CD4-positive, alpha-beta T cell treated with Interferon gamma for 1 hour (primary cell): ENCODE results near the gene MLIP.

Experiments
- DNase-seq: peaks from one replicate; pipeline ENCODE4 v3.0.0-alpha.2; 2020

MLIP gene

DNA sequence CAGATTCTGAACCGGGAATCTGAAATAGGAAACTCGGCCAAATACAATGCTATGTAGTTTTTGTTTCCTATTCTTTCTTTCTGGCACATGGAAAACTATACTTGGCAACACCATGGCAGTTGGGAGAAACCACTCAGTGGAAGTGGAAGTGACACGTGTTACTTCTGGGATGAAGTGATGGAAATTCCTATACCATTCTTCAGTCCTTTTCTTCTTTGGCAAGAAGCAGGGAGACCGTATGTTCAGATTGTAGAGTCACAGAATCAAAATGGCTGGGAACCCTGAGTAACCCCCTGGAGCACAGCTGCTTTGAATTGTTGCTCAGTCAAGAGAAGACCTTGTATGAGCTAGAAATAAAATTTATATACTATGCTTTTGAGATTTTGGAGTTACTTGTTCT lies 178.2 kb downstream of the MLIP start:
- DNase-seq: no peak

DNA sequence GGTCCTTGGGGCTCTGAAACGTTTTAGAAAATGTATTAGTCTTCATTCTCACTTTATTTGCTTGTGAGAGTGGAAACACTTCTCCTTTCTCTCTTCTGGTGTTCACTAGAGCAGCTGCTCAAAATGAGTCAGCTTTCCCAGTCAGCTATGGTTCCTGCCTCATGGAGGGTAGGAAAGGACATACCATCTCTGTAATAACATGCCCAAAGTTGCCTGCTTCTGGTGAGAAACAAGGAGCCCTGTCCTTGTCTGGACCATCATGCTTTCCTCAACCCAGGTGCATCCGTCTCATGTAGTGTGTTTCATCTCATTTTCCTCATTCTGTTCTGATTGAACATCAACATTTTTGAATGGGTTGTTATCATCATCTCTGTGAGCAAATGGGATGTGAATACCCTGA lies 179.9 kb downstream of the MLIP start:
- no peak for DNase-seq

DNA sequence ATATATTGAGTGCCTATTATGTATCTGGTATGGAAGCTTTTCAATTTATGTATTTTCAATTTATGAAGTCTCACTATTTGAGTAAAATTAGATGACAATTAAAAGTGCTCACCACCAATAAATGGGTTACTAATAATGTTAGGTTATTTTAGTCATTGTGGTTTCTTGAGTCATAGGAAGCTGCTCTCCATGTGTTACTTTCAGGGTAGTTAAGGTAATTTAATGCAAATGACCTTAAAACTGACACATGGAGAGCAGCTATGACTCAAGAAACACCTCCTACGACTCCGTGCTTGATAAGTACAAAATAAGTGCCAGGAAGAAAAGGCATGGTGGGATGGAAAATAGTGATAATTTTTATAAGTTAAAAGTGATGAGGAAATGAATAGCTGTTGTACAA lies 180.5 kb downstream of the MLIP start:
- no peak for DNase-seq

DNA sequence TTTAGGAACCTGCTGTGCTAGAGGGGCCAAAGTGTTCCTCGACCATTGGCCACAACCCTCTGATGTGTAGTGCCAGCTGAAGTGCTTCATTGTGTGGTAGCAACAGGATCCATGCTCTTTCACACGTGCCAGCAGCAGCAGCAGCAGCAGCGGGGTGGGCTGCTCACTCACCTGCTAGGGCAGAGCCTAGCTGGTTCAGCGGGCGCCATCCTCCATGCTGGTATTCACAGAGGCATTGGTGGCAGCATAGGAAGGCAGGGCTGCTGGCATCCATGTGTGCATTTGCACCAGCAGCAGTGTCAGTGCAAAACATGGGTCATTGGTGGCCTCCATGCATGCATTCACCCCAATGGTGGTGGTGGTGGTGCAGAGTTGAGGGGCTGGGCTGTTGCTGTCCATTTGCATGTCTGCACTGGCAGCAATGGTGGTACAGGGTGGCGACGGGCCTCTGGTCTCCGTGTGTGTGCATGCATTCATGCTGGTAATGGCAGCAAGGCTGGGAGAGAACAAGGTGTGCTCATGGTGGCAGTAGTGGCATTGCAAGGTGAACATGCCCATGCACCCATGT lies 183.8 kb downstream of the MLIP start:
- DNase-seq: no peak

DNA sequence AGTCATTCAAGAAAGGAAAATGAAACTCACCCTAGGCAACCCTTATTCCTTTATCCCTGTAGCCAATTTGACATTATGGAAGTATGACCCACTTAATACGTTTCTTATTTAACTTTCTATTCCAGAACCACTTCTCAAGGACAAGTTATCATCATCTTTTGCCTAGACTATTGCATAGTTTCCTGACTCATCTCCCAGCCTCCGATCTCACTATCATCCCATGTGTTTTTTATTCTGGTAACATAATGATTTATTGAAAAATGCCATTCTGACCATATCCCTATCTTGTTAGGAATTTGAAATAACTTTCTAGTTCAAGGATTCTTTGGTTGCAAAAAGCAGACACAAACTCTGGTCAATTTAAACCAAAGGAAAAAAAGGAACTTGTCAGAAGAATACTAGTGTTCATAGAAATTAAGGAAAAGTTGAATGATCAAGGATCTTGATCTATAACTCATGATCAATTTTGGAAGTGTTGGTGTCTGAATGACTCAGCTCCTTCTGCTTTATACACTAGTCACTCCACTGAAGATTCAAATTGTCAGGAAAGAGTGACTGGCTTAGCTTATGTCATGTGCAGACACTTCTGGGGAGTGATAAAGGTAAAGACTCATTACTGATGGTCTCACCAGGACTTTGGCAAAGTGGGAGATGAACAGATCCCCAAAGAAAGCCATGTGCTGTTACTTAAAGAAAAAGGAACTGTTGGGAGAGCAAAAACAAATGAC lies 188.5 kb downstream of the MLIP start:
- DNase-seq: no peak

DNA sequence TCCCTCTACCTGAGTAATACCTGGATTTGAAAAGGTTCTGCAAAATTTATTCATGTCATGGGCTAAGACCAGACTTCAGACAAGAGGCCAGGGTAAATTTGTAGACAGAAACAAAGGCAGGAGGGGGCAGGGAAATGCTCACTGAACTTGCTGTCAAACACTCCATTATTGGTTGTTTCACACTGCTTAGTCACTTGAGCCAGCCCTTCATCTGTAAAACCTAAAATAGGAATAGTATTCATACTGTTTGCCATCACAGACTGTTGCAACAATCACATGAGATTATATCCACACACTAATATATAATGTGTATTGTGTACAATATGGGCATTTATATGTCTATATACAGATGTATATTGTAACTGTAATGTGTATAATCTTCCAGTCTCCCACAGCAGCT lies 190.5 kb downstream of the MLIP start:
- no peak for DNase-seq

GRCh38 chr6:54307439-54307910 lies 196.2 kb downstream of the MLIP start:
- DNase-seq: no peak

GRCh38 chr6:54308289-54308985 lies 197.2 kb downstream of the MLIP start, which contains the start of gene TINAG:
TINAG (plus strand) TSS chr6:54308441; CDS start chr6:54308551, 110 bp downstream.
- no peak for DNase-seq

DNA sequence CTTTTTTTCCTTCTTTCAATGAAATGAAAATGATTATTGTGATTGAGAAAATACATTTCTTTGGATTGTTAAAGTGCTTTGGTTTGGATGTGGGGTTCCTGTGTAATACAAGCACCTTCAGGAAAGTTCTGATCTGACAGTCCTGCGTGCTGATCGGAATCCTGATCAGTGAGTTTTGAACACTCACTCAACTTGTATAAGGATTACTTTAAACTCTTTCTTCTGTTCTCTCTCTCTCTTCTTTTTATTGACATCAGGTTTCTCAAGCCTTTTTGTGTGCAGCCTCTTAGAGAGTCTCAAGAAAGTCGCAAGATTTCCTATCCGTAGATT lies 197.7 kb downstream of the MLIP start:
- no peak for DNase-seq

- no peak for DNase-seq
Measured at GRCh38 chr6:54310377-54311152, 199.3 kb downstream of the MLIP start.

DNA sequence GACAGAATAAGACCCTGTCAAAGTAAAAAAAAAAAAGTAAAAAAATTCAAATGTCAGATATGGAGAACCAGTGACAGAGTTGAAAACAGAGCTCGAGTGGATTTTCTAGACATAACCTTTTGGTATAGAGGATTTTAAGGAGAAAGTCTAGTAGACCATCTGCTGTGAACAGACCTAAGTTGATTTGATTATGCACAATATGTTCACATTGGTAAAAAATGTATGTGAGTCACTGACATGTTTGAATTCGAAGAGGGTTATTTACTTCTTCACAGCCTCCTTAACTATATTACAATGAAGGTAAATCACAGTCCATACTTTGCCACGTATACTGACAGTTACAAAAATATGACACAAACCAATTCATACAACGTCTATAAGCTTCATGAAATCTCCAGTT lies 204.4 kb downstream of the MLIP start:
- no peak for DNase-seq
